ENCODE data around the gene SELENOT.

DNA sequence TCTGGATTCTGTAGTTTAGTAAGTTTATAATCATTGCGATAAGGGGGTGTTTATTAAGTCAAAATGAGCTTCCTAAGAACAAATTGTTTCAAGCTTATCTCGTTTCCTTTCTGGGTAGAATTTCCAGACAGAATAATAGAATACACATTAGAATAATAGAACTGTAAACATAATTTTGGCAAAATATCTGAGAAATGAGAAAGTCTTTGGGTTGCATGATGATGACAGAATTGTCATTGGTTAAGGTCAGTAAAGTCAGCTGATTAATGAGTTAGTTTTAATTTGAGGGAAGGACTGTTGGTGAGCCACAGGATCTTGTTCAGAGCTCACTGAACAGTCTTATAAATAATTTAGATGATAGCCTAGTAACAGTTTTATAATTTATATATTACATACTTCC is 46.3 kb upstream of the SELENOT start:
- TF ChIP-seq, protein P1, sequence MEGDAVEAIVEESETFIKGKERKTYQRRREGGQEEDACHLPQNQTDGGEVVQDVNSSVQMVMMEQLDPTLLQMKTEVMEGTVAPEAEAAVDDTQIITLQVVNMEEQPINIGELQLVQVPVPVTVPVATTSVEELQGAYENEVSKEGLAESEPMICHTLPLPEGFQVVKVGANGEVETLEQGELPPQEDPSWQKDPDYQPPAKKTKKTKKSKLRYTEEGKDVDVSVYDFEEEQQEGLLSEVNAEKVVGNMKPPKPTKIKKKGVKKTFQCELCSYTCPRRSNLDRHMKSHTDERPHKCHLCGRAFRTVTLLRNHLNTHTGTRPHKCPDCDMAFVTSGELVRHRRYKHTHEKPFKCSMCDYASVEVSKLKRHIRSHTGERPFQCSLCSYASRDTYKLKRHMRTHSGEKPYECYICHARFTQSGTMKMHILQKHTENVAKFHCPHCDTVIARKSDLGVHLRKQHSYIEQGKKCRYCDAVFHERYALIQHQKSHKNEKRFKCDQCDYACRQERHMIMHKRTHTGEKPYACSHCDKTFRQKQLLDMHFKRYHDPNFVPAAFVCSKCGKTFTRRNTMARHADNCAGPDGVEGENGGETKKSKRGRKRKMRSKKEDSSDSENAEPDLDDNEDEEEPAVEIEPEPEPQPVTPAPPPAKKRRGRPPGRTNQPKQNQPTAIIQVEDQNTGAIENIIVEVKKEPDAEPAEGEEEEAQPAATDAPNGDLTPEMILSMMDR (IDR thresholded peaks at IDR 0.05), result no peak
- TF ChIP-seq EP300 (IDR thresholded peaks at IDR 0.05) (no peak), POLR2A (IDR thresholded peaks at IDR 0.05) (no peak), POLR2AphosphoS5 (IDR thresholded peaks at IDR 0.05) (no peak)

Measured in suprapubic skin (tissue), 4 donors.